ENCODE results near the gene MRPL34.

DNA sequence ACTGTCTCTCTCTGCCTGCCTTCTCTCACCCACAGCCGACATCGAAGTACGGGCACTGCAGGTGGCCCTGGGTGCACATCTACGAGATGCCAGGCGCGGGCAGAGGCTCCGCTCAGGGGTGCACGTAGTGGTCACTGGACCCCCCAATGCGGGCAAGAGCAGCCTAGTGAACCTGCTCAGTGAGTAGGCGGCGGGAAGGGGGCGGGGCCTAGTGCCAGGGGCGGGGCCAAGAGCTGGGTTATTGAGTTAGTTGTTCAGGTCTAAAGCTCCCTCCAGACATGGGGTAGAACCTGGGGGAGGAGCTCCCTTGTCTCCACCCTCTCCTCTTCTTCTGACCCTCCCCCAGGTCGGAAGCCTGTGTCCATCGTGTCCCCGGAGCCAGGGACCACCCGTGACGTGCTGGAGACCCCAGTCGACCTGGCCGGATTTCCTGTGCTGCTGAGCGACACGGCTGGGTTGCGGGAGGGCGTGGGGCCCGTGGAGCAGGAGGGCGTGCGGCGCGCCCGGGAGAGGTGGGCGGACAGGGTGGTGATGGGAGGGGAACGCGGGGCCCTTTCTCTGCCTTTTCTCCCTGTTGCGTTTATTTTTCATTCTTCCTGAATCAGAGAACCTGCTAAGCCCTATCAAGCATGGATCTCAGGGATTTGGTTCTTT, 33.5 kb downstream of the MRPL34 start:
- TF ChIP-seq EZH2phosphoT487 (IDR thresholded peaks at IDR 0.05; ENCODE audit: insufficient read depth, low read depth) = no peak
- no peak for TF ChIP-seq EZH2 (IDR thresholded peaks at IDR 0.05; ENCODE audit: insufficient read depth, poor library complexity, severe bottlenecking)
